NCI-H1694 treated with DMSO at 0.1 percent for 48 hours (cell line): ENCODE results near the gene KLHDC8A.
"Not testable (repeated sequence)": the region's sequence is repeated elsewhere in the genome, so short reads cannot be mapped to it uniquely, and the experiment has no call there.

Experiments
- DNase-seq: peaks from one replicate; lab custom pipeline; 2025; lab: John Stamatoyannopoulos, UW

Gene KLHDC8A, protein sequence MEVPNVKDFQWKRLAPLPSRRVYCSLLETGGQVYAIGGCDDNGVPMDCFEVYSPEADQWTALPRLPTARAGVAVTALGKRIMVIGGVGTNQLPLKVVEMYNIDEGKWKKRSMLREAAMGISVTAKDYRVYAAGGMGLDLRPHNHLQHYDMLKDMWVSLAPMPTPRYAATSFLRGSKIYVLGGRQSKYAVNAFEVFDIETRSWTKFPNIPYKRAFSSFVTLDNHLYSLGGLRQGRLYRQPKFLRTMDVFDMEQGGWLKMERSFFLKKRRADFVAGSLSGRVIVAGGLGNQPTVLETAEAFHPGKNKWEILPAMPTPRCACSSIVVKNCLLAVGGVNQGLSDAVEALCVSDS

DNA sequence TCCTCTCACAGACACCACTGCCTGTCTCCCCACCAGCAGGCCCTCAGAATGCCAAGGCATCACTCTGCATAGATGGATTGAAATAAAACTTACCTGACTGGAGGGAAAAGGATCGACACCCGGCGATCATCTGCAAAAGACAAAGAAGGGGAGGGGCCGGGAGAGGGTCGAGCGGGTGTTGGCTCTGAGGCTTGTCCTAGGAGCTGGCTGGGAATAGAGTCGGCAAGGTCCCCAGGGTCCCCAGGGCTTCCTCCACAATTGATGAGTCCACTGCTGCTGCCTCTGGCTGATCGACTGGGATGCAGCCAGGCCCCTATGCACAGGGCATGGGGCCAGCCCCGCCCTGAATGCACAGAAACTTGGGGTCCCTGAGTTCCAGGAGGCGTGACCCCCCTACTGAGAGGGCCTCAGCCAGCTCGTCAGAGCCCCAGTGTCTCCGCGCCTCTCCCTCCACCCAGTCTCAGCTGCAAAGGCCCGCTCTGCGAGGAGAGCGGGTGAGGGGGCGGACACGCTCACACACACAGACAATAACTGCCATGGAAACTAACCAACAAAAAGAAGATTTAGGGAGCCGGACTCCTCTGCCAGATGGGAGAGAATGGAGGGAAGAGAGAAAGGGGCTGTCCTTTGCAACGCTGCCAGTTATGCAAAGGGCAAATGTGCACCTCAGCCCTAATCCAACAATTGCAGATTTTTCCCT, at the start of gene KLHDC8A:
KLHDC8A (minus strand) TSS at position 483 of the 700 bp plus-strand sequence. CDS start 13,318 bp downstream, outside the sequence.
- peak; percentile 79 for DNase-seq

DNA sequence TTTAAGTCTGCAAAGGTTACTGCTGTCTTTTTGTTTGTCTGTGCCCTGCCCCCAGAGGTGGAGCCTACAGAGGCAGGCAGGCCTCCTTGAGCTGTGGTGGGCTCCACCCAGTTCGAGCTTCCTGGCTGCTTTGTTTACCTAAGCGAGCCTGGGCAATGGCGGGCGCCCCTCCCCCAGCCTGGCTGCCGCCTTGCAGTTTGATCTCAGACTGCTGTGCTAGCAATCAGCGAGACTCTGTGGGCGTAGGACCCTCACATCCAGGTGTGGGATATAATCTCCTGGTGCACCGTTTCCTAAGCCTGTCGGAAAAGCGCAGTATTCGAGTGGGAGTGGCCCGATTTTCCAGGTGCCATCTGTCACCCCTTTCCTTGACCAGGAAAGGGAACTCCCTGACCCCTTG, 49.5 kb upstream of the KLHDC8A start:
- DNase-seq = not testable (repeated sequence)

DNA sequence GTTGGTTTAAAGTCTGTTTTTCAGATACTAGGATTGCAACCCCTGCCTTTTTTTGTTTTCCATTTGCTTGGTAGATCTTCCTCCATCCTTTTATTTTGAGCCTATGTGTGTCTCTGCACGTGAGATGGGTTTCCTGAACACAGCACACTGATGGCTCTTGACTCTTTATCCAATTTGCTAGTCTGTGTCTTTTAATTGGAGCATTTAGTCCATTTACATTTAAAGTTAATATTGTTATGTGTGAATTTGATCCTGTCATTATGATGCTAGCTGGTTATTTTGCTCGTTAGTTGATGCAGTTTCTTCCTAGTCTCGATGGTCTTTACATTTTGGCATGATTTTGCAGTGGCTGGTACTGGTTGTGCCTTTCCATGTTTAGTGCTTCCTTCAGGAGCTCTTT, 47.8 kb upstream of the KLHDC8A start:
- not testable (repeated sequence) for DNase-seq

DNA sequence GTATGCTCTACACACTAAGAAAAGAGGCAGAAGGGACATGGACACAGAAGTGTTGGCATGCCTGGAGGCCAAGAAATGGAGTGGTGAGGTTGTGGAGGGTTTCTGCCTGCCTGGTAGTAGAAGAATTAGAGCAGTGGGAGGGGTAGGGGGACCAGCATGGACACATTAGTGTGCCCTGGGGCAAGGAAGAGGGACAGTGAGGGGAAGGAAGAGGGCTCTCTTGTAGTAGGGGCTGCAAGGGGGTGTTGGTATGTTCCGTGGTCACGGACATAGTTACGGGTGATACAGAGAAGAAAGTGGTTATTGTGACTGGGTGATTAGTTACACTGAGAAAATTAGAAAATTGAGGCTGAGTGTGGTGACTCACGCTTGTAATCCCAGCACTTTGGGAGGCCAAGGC, 41.9 kb upstream of the KLHDC8A start:
- DNase-seq = no peak

DNA sequence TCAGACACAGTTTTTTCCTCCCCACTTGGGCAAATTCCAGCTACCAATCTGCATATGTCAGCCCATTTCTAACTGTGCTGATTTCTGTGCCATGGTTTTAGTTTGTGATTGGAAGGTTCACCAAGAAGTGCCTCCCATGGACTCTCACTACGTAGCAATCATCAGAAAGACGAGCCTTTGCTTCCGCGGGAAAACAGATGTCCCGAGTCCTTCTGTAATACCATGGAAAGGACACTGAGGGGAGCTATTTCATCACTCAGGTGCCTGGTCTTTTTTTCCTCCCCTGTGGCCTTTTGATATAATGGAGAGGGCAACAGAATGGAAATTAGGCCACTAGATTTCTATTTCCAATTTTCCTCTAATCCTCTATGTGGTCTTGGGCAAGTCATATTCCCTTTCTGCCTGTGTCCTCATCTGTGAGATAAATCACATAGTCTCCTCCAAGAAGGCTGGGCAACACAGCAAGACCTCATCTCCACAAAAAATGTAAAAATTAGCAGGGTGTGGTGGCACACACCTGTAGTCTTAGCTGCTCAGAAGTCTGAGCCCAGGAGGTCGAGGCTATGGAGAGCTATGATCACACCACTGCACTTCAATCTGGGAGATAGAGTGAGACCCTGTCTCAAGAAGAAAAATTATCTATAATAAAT, 40.4 kb upstream of the KLHDC8A start:
- peak; percentile 85 for DNase-seq

DNA sequence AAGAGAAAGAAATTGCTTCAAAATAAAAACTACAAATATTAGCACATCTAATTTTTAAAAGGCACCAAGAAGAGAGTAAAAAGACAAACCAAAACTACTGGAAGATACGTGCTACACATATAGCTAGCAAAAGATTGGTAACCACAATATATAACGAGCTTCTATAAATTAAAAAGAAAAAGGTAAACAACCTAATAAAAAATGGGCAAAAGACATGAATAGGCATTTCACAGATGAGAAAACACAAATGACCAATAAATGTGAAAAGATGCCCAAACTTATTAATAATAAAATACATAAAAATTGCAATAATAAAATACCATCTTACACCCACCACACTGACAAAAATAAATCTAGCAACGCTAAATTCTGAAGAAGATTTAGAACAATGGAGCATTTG, 38.9 kb upstream of the KLHDC8A start:
- no peak for DNase-seq

DNA sequence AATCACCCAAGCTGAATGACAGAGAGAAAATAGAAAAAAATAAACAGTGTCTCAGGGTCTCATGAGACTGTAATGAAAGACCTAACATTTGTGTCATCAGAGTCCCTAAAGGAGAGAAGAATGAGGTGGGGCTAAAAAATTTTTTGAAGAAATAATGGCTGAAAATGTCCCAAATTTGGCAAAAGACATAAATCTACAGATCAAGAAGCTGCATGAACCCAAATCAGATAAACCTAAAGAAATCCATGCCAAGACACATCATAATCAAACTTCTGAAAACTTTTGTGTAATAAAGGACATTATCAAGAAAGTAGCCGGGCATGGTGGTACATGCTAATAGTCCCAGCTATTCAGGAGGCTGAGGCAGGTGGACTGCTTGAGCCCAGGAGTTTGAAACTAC, 35.9 kb upstream of the KLHDC8A start:
- DNase-seq = no peak

DNA sequence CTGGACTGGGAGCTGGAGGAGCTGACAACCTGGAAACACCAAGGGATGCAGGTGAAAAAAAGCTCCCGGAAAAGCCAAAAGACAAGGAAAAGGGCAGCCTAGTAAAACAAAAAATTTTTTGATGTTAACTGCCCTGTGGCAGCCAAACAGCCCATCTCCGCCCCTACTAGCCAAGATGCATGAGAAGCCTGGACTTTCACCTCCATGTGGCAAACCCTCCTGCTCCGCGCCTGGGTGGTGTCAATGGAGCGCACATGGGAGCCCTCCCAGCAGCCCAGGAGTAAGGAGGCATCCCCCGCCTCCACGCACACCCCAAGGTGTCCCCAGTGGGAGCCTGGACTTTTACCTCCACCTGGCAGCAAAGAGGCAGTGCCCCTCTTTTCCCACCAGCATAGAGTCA, 34.7 kb upstream of the KLHDC8A start:
- DNase-seq = no peak

DNA sequence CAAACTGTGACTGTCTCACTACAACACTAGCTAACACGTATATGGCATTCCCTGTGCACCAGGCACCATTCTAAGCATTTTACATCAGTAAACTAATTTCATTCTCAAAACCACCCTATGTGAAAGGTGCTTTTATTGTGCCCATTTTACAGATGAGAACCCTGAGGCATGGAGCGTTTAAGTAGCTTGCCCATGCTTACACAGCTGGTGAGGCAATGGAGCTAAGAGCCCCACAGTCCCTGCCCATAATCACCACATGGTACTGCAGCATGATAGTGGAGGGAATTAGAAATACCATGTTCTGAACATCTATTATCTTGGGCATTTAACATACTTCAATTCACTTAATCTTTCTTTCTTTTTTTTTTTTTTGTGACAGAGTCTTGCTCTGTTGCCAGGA, 31.1 kb upstream of the KLHDC8A start:
- no peak for DNase-seq

DNA sequence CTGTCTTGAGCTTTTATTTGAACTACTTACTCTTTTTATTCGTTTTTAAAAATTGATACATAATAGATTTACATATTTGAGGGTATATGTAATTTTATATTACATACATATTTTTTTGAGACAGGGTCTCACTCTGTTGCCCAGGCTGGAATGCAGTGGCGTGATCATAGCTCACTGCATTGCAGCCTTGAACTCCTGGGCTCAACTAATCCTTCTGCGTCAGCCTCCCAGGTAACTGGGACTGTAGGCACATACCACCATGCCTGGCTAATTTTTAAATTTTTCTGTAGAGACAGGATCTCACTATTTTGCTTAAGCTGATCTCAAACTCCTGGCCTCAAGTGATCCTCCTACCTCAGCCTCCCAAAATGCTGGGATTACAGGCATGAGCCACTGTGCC, 26.3 kb upstream of the KLHDC8A start:
- not testable (repeated sequence) for DNase-seq

DNA sequence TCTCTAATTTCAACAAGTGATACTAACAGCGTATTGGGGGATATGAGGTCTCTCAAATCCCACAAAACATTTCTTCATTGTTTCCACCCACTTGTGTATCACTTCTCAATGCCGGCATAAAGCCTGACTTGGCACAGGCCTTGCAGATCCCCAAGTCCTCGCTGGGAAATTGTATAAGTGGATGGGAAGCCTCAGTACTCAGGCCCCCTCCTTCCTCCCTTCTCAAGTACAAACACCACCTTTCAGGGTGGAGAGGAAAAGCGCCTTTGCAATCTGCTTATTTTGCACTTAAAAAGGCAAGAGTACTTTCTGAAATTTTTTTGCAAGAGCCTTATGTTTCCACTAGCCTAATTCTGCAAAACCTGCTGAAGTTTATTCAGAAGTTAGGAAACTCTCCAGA, 25.8 kb upstream of the KLHDC8A start:
- no peak for DNase-seq

DNA sequence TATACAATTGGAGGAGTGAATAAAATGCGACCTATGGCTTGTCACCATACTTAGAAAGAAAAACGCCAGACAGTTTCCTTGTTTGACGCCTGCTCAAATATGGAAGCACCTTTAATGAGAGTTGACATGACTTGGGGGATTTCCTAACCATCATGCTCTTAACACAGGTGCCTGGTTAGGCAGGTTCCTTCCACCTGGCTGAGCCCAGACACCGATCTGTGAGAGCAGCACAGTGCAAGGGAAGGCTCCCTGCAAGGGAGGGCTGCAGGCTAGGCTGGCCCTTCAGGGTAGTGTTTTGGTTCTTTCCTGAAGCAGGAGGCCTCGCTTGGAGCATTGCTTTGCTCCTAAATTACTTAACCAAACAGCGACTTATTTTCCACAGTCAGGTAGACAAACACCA, 24.6 kb upstream of the KLHDC8A start:
- DNase-seq = no peak

DNA sequence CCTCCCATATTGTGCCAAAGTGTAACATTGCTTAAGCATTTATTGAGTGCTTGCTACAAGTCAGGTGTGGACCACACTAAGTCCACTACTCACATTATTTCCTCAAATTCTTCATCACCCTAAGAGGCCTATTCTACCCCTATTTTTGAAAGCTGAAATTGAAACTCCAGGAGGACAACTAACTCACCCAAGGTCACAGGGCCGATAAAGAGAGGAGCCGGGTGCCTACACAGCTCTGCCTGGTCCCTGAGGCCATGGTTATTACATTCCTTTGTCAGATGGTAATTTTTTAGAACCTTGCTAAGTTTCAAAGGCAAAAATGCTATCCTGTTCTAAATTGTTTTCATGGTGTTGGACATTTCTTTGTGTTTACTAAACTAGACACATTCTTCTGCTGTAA, 24.2 kb upstream of the KLHDC8A start:
- no peak for DNase-seq

DNA sequence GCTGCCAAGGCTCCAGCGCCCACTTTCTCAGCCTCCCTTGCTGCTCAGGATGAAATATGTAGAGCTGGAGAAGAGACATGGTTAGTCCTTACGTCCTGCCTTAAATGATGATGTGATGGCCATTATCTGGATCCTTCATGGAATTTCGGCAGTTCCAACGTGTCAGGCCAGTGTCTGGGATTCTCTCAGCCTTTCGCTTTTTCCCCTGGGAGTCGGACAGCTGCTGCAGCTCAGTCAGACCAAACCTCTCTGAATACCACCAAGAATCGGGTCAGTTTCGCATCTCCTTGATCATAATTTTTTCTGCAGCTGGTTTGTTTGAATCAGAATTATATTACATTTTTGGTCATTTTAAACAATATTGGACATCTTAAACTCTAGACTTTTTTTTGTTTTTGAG, 22.3 kb upstream of the KLHDC8A start:
- DNase-seq = no peak

DNA sequence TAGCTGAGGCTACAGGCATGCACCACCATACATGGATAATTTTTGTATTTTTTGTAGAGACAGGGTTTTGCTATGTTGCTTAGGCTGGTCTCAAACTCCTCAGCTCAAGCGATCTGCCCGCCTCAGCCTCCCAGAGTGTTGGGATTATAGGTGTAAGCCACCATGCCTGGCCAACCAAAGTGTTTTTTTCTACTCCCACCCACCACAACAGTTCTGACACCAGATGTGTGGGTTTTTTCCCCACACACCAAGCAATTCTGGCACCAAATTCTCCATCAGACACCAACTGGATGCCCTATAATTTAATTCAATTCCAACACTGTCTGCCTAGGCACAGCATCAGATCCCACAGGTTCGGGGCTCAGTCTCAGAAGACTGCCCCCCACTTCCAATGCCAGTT, 20.6 kb upstream of the KLHDC8A start:
- DNase-seq = no peak

DNA sequence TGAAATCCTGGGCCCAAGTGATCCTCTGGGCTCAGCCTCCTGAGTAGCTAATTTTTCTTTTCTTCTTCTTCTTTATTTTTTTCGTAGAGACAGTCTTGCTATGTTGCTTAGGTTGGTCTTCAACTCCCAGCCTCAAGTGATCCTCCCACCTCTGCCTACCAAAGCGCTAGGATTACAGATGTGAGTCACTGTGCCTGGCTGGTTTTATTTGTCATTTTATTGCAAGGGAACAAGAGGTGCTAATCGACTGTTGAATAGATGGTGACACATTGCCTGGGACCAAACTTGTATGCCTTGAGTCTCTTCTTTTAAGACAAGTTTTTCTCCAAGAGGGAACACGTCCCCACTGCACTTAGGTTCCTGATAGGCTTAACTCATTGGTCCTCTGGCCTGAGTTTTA, 20.0 kb upstream of the KLHDC8A start:
- DNase-seq = no peak

DNA sequence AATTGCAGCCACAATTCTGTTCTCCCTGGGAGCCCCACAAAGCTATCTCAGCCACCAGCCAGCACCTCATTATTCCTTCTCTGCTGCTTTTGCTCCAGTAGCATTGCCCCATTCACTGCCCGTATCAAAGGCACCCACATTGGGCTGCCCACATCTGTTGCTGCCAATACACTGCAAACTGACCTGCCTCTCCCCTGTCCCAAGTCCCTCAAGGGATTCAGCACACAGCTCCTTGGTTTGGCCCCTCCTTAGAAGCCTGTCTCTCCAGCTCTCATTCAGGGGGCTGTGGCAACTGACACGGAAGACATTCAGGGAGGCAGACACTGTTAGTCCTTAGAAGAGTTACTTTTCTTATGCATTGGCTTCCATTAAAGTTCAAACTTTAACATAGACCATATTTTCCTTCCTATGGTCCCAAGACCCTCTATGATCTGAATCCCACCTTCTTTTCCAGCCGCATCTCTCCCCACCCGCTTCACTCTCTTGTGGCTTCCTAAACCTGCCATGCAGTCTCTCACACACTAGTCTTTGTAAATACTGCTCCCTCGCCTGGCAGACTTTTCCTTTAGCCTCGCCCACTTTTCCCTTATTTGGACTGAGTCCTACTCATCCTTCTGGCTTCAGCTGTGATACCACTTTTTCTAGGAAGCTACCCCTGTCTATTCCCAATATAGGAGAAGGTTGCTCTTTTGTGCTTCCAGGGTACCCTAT, 19.3 kb upstream of the KLHDC8A start:
- DNase-seq = peak; percentile 77

DNA sequence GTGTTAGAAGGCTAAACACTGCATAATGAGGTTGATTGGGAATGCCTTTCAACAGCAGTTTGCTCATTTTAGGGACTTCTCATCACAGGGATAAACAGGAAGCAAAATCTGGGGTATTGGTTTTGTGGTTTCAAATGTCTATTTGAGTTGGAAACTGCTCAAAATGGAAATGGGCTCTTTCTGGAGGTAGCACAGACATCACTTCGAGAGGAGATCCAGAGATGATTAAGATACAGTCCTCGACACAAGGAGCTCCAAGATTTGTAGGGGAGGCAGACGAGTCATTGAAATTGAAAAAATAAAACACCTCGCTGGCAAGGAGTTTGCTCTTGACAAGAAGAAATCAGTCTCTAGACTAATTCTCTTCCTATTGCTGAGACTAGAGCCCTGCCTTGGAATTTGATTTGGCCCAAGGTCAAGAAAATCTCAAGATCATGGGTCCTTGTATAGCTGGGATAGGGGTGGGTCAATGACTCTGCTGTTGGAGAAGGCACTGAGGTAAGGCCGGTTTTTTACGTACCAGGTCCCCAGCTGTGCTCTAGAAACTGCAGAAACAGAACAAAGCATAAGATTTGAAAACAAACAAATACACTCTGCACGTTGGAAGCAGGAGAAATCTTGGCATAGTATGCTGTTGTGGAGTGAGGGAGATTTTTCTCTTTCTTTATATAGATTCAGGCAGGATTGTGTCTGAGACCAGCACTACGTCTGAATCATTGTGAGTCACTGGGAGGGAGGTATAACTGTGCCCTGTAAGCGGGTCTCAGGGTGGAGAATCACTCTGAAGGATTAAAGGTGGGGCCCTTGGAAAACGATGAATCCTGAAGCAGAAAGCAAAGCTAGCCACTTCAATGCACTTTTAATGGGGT, 17.7 kb upstream of the KLHDC8A start:
- DNase-seq = no peak

DNA sequence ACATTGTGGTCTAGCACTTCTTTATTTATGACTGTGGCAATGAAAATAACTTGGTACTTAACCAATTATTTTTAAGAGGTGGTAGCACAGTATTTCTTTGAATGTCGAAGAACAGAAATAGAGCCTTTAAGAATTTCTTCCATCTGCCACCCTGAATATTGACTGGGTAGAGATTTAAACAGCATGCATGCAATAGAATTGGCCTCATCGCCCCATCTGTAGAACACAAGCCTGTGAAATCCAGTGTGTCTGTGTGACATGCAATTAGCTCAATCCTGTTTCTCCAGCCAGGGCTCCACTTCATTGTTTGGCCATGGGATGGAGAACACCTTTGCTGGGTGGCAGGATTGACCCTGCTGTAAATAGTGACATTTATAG, 17.1 kb upstream of the KLHDC8A start:
- no peak for DNase-seq

DNA sequence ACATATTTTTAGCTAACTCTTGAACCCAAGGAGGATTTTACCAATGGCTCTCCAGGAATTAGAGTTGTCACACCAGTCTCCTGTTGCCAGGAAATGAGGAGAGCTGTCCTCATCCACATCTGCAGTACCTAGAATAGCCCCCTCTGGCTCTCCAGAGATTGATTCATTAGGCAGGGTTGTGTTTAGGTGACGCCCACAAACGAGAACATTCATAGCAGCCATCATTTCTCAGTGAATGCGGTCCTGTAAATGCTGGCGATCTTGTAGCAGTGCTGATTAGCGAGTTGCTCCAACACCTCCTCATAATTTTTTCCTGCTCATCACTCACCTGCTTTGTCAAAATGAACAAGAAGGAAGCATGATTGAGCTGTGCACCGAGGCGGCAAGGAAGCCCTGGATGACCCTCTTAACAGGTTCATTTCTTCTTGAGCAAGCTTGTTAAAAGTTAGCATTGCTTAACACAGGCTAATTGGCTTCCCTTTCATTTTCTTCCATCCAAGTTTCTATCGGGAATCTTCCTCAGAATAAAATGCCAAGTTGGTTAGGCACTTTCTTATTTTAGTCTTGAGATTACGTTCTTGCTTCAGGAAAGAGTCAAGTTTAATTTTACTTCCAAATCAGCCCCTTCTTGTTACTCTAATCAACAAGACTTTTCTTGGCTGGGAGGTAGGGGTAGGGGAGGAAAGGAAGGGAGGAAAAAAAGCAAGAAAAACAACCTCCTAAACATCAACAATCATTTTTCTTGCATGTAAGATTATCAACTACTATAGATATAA, 16.5 kb upstream of the KLHDC8A start:
- DNase-seq = no peak
